ENCODE data around the gene MAML3. TPM values are rescaled to one million over a fixed set of nuclear protein-coding genes. Genes with fewer than 3 reads are reported as not detected.

MAML3 gene
- total and polyA plus RNA-seq, 2 experiments from 2014 or later, result 1.7 to 6.5 TPM

- H3K4me1 ChIP-seq (ENCODE audit: insufficient read depth), result peaks cover 33% of the 10 kb centered on the region
- no peaks in the 10 kb centered on the region for H3K9me2 ChIP-seq (ENCODE audit: insufficient read depth)
- no peaks in the 10 kb centered on the region for H3K27me3 ChIP-seq (ENCODE audit: insufficient read depth)
- H2AFZ ChIP-seq, result no peak overlapping the region
- Mint-ChIP-seq H3K27me3 (ENCODE audit: insufficient read depth, low read depth, poor library complexity) (peaks cover 7% of the 10 kb centered on the region), H3K27ac (no peak overlapping the region), H3K4me1 (peaks cover 48% of the 10 kb centered on the region), H3K4me3 (no peak overlapping the region), H3K36me3 (ENCODE audit: low read depth) (no peaks in the 10 kb centered on the region), H3K9me3 (no peaks in the 10 kb centered on the region)
- no peak overlapping the region for H3K4me2 ChIP-seq
- no peaks in the 10 kb centered on the region for H3K79me2 ChIP-seq (replicated peaks; ENCODE audit: insufficient read depth)
- H3K36me3 ChIP-seq (ENCODE audit: insufficient read depth), result no peaks in the 10 kb centered on the region
- ATAC-seq, result no peak
- DNase-seq (ENCODE audit: low spot score), result no peak
- no peaks in the 10 kb centered on the region for H3F3A ChIP-seq (replicated peaks; ENCODE audit: low read depth)
- no peaks in the 10 kb centered on the region for H4K20me1 ChIP-seq (replicated peaks; ENCODE audit: insufficient read depth)
- H3K4me3 ChIP-seq, result no peak overlapping the region
- TF ChIP-seq, protein P1, sequence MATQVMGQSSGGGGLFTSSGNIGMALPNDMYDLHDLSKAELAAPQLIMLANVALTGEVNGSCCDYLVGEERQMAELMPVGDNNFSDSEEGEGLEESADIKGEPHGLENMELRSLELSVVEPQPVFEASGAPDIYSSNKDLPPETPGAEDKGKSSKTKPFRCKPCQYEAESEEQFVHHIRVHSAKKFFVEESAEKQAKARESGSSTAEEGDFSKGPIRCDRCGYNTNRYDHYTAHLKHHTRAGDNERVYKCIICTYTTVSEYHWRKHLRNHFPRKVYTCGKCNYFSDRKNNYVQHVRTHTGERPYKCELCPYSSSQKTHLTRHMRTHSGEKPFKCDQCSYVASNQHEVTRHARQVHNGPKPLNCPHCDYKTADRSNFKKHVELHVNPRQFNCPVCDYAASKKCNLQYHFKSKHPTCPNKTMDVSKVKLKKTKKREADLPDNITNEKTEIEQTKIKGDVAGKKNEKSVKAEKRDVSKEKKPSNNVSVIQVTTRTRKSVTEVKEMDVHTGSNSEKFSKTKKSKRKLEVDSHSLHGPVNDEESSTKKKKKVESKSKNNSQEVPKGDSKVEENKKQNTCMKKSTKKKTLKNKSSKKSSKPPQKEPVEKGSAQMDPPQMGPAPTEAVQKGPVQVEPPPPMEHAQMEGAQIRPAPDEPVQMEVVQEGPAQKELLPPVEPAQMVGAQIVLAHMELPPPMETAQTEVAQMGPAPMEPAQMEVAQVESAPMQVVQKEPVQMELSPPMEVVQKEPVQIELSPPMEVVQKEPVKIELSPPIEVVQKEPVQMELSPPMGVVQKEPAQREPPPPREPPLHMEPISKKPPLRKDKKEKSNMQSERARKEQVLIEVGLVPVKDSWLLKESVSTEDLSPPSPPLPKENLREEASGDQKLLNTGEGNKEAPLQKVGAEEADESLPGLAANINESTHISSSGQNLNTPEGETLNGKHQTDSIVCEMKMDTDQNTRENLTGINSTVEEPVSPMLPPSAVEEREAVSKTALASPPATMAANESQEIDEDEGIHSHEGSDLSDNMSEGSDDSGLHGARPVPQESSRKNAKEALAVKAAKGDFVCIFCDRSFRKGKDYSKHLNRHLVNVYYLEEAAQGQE (IDR thresholded peaks at IDR 0.05; ENCODE audit: unreplicated experiment), result no peak
- TF ChIP-seq POLR2AphosphoS5 (IDR thresholded peaks at IDR 0.05; ENCODE audit: low read depth) (no peak), EZH2 (IDR thresholded peaks at IDR 0.05; ENCODE audit: low read depth, unreplicated experiment) (no peak)
- no peak overlapping the region for H3K27ac ChIP-seq (ENCODE audit: low read depth)
These were observed 109.6 kb downstream of the MAML3 start for GRCh38 chr4:140044337-140044902.

- Mint-ChIP-seq H3K27me3 (ENCODE audit: insufficient read depth, low read depth, poor library complexity) (peaks cover 4% of the 10 kb centered on the region), H3K9me3 (no peaks in the 10 kb centered on the region), H3K36me3 (ENCODE audit: low read depth) (no peaks in the 10 kb centered on the region), H3K27ac (no peak overlapping the region), H3K4me3 (no peak overlapping the region), H3K4me1 (peaks cover 42% of the 10 kb centered on the region)
- no peak overlapping the region for H3K27ac ChIP-seq (ENCODE audit: low read depth)
- H3K4me2 ChIP-seq, result no peak overlapping the region
- TF ChIP-seq POLR2AphosphoS5 (IDR thresholded peaks at IDR 0.05; ENCODE audit: low read depth), result no peak
- TF ChIP-seq CREB1 (CRISPR knock-in tag; IDR thresholded peaks at IDR 0.05; ENCODE audit: low read depth), result no peak
- no peak for TF ChIP-seq JUNB (IDR thresholded peaks at IDR 0.05; ENCODE audit: unreplicated experiment)
- TF ChIP-seq STAT1 (IDR thresholded peaks at IDR 0.05; ENCODE audit: unreplicated experiment), result no peak
- TF ChIP-seq, protein P2, sequence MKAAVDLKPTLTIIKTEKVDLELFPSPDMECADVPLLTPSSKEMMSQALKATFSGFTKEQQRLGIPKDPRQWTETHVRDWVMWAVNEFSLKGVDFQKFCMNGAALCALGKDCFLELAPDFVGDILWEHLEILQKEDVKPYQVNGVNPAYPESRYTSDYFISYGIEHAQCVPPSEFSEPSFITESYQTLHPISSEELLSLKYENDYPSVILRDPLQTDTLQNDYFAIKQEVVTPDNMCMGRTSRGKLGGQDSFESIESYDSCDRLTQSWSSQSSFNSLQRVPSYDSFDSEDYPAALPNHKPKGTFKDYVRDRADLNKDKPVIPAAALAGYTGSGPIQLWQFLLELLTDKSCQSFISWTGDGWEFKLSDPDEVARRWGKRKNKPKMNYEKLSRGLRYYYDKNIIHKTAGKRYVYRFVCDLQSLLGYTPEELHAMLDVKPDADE (IDR thresholded peaks at IDR 0.05), result no peak
- TF ChIP-seq EZH2phosphoT487 (IDR thresholded peaks at IDR 0.05; ENCODE audit: unreplicated experiment), result no peak
- TF ChIP-seq, protein P3, sequence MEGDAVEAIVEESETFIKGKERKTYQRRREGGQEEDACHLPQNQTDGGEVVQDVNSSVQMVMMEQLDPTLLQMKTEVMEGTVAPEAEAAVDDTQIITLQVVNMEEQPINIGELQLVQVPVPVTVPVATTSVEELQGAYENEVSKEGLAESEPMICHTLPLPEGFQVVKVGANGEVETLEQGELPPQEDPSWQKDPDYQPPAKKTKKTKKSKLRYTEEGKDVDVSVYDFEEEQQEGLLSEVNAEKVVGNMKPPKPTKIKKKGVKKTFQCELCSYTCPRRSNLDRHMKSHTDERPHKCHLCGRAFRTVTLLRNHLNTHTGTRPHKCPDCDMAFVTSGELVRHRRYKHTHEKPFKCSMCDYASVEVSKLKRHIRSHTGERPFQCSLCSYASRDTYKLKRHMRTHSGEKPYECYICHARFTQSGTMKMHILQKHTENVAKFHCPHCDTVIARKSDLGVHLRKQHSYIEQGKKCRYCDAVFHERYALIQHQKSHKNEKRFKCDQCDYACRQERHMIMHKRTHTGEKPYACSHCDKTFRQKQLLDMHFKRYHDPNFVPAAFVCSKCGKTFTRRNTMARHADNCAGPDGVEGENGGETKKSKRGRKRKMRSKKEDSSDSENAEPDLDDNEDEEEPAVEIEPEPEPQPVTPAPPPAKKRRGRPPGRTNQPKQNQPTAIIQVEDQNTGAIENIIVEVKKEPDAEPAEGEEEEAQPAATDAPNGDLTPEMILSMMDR (conservative IDR thresholded peaks at IDR 0.05; ENCODE audit: low read depth in 2 of 2), result no peak
- TF ChIP-seq ZNF331 (CRISPR knock-in tag; IDR thresholded peaks at IDR 0.05; ENCODE audit: low read depth), result no peak
- H3K4me3 ChIP-seq, result no peak overlapping the region
- no peaks in the 10 kb centered on the region for H3K79me2 ChIP-seq (replicated peaks; ENCODE audit: insufficient read depth)
- no peaks in the 10 kb centered on the region for H3F3A ChIP-seq (replicated peaks; ENCODE audit: low read depth)
- H3K9me2 ChIP-seq (ENCODE audit: insufficient read depth), result no peaks in the 10 kb centered on the region
- ATAC-seq (no peak), DNase-seq (ENCODE audit: low spot score) (no peak)
- H2AFZ ChIP-seq, result no peak overlapping the region
- H3K36me3 ChIP-seq (ENCODE audit: insufficient read depth), result no peaks in the 10 kb centered on the region
- H3K27me3 ChIP-seq (ENCODE audit: insufficient read depth), result no peaks in the 10 kb centered on the region
- peaks cover 30% of the 10 kb centered on the region for H3K4me1 ChIP-seq (ENCODE audit: insufficient read depth)
- no peaks in the 10 kb centered on the region for H4K20me1 ChIP-seq (replicated peaks; ENCODE audit: insufficient read depth)
These were observed 111.3 kb downstream of the MAML3 start for GRCh38 chr4:140042634-140043033.
